ENCODE measurements around the gene MRPS9. TPM values are rescaled to one million over a fixed set of nuclear protein-coding genes. Genes with fewer than 3 reads are reported as not detected.

The MRPS9 gene
- total and polyA plus RNA-seq, 2 experiments from 2014 or later: 64.7 to 78.9 TPM

- no peak overlapping the region for H3K27ac Mint-ChIP-seq
- Histone ChIP-seq H4K20me1 (replicated peaks; ENCODE audit: insufficient read depth) (no peaks in the 10 kb centered on the region), H3K4me3 (no peak overlapping the region), H3K27ac (ENCODE audit: low read depth) (no peak overlapping the region), H3K36me3 (ENCODE audit: insufficient read depth) (no peaks in the 10 kb centered on the region), H2AFZ (no peak overlapping the region), H3K4me1 (ENCODE audit: insufficient read depth) (peaks cover 6% of the 10 kb centered on the region), H3K4me2 (no peak overlapping the region), H3K79me2 (replicated peaks; ENCODE audit: insufficient read depth) (no peaks in the 10 kb centered on the region), H3K27me3 (ENCODE audit: insufficient read depth) (no peaks in the 10 kb centered on the region), H3F3A (replicated peaks; ENCODE audit: low read depth) (no peaks in the 10 kb centered on the region), H3K9me2 (ENCODE audit: insufficient read depth) (no peaks in the 10 kb centered on the region; the same call in 1 of the 2 replicates)
- H3K4me1 Mint-ChIP-seq: peaks cover 10% of the 10 kb centered on the region
- ATAC-seq (no peak), DNase-seq (ENCODE audit: low spot score) (no peak)
- H3K9me3 Mint-ChIP-seq: no peaks in the 10 kb centered on the region
- H3K27me3 Mint-ChIP-seq (ENCODE audit: insufficient read depth, low read depth, poor library complexity): peaks cover 2% of the 10 kb centered on the region
- TF ChIP-seq NANOG (IDR thresholded peaks at IDR 0.05; ENCODE audit: borderline replicate concordance) (no peak), POLR2AphosphoS5 (IDR thresholded peaks at IDR 0.05; ENCODE audit: low read depth) (no peak), ETS1 (IDR thresholded peaks at IDR 0.05) (no peak), REST (IDR thresholded peaks at IDR 0.05; ENCODE audit: unreplicated experiment) (no peak), CTCF (conservative IDR thresholded peaks at IDR 0.05; ENCODE audit: low read depth in 2 of 2) (no peak), ZNF114 (CRISPR knock-in tag; IDR thresholded peaks at IDR 0.05) (no peak), JUNB (IDR thresholded peaks at IDR 0.05; ENCODE audit: unreplicated experiment) (no peak), EZH2phosphoT487 (IDR thresholded peaks at IDR 0.05; ENCODE audit: unreplicated experiment) (no peak)
- H3K4me3 Mint-ChIP-seq: no peak overlapping the region
- H3K36me3 Mint-ChIP-seq (ENCODE audit: low read depth): 0 out of 3 replicates have a peak, but pooled peaks cover 4% of the 10 kb centered on the region
These were observed 92.7 kb downstream of the MRPS9 start for GRCh38 chr2:105130546-105130945.

GRCh38 chr2:105134081-105134480 is 96.2 kb downstream of the MRPS9 start:
- H2AFZ ChIP-seq: no peak overlapping the region
- DNase-seq (ENCODE audit: low spot score): no peak
- H3F3A ChIP-seq (replicated peaks; ENCODE audit: low read depth): no peaks in the 10 kb centered on the region
- no peak overlapping the region for H3K27ac ChIP-seq (ENCODE audit: low read depth)
- no peaks in the 10 kb centered on the region for H3K27me3 ChIP-seq (ENCODE audit: insufficient read depth)
- no peak overlapping the region for H3K4me3 ChIP-seq
- no peaks in the 10 kb centered on the region for H3K79me2 ChIP-seq (replicated peaks; ENCODE audit: insufficient read depth)
- H3K4me2 ChIP-seq: no peak overlapping the region
- no peaks in the 10 kb centered on the region for H3K36me3 ChIP-seq (ENCODE audit: insufficient read depth)
- H3K36me3 Mint-ChIP-seq (ENCODE audit: low read depth): no peaks in the 10 kb centered on the region
- H3K27me3 Mint-ChIP-seq (ENCODE audit: insufficient read depth, low read depth, poor library complexity): peaks cover 2% of the 10 kb centered on the region
- H4K20me1 ChIP-seq (replicated peaks; ENCODE audit: insufficient read depth): no peaks in the 10 kb centered on the region
- H3K9me2 ChIP-seq (ENCODE audit: insufficient read depth): no peaks in the 10 kb centered on the region; the same call in 1 of the 2 replicates
- H3K9me3 Mint-ChIP-seq: no peaks in the 10 kb centered on the region
- no peaks in the 10 kb centered on the region for H3K4me1 ChIP-seq (ENCODE audit: insufficient read depth)
- H3K4me1 Mint-ChIP-seq: no peaks in the 10 kb centered on the region; the same call in 2 of the 3 replicates
- TF ChIP-seq NANOG (IDR thresholded peaks at IDR 0.05; ENCODE audit: borderline replicate concordance) (no peak), EZH2phosphoT487 (IDR thresholded peaks at IDR 0.05; ENCODE audit: unreplicated experiment) (no peak), JUNB (IDR thresholded peaks at IDR 0.05; ENCODE audit: unreplicated experiment) (no peak), STAT1 (IDR thresholded peaks at IDR 0.05; ENCODE audit: unreplicated experiment) (no peak)
- no peak for ATAC-seq
- H3K4me3 Mint-ChIP-seq: no peak overlapping the region
- H3K27ac Mint-ChIP-seq: no peak overlapping the region

Data from GM23338 (cell line).